SK-N-SH (cell line): Measurements from ENCODE around the gene BDNF. TPM values are rescaled to one million over a fixed set of nuclear protein-coding genes. Genes with fewer than 3 reads are reported as not detected.

Experiments
- CTCF ChIA-PET: fragments of 300-600, 350-600 bp; formaldehyde crosslinking; extraction: SDS; loops from one replicate; lab custom pipeline; 2021; lab: Yijun Ruan, JAX
- POLR2A ChIA-PET: fragments of 350-600 bp; sonication (Branson Sonifier 250); formaldehyde crosslinking; extraction: SDS; loops from one replicate; lab custom pipeline; 2020; ENCODE audit warnings: antibody characterized with exemption, inconsistent platforms; lab: Yijun Ruan, JAX
- DNase-seq: peaks from one replicate; pipeline ENCODE4 v3.0.0; 2012
- H2AFZ ChIP-seq: fragments of 200-600 bp; sonication (generic); 2 replicates; pipeline ENCODE4 v1.8.1; 2016; ENCODE audit warnings: antibody characterized with exemption, mild to moderate bottlenecking, low read depth
- H3F3A ChIP-seq: fragments of 200-600 bp; sonication (generic); replicated peaks from 2 replicates; pipeline ENCODE3; 2016; ENCODE audit warnings: antibody characterized with exemption, mild to moderate bottlenecking; ENCODE audit not compliant: insufficient read depth
- H3K27ac ChIP-seq, 2 experiments: fragments of 200-500 bp in 1 of 2; fragments of 200-600 bp in 1 of 2; sonication (Bioruptor generic) in 1 of 2; sonication (generic), shearing (Covaris generic) in 1 of 2; 2 replicates each; pipeline versions ENCODE4 v1.5.1 to v1.6.1; 2014 to 2016; ENCODE audit warnings: low read depth in 2 of 2, inconsistent platforms in 1 of 2, low read length in 1 of 2, mild to moderate bottlenecking in 1 of 2, mixed read lengths in 1 of 2
- H3K27me3 ChIP-seq: fragments of 200-600 bp; sonication (generic), shearing (Covaris generic); 2 replicates; pipeline ENCODE4 v1.6.1; 2016; ENCODE audit warnings: mixed run types; ENCODE audit not compliant: insufficient read depth
- H3K36me3 ChIP-seq, 2 experiments: fragments of 200-500 bp in 1 of 2; fragments of 200-600 bp in 1 of 2; sonication (Bioruptor generic) in 1 of 2; sonication (generic) in 1 of 2; replicated peaks in 1 of 2; 2 replicates each; pipeline versions ENCODE3 to v1.5.1; 2014 to 2016; ENCODE audit warnings: low read length in 1 of 2, mild to moderate bottlenecking in 1 of 2; ENCODE audit not compliant: insufficient read depth in 2 of 2, control insufficient read depth in 1 of 2
- H3K4me1 ChIP-seq, 2 experiments: fragments of 200-500 bp in 1 of 2; fragments of 200-600 bp in 1 of 2; sonication (Bioruptor generic) in 1 of 2; sonication (generic), shearing (Covaris generic) in 1 of 2; 2 replicates each; pipeline versions ENCODE4 v1.5.1 to v1.6.1; 2014 to 2016; ENCODE audit warnings: low read depth in 1 of 2, low read length in 1 of 2, mixed run types in 1 of 2; ENCODE audit not compliant: insufficient read depth in 2 of 2, control insufficient read depth in 1 of 2
- H3K4me2 ChIP-seq: fragments of 200-600 bp; sonication (generic), shearing (Covaris generic); 2 replicates; pipeline ENCODE4 v1.6.1; 2017; ENCODE audit warnings: mixed run types
- H3K4me3 ChIP-seq, 2 experiments: fragments of 200-500 bp in 1 of 2; fragments of 200-600 bp in 1 of 2; sonication (Bioruptor generic) in 1 of 2; sonication (generic), shearing (Covaris generic) in 1 of 2; 2 replicates each; pipeline versions ENCODE4 v1.5.1 to v1.8.1; 2014 to 2016; ENCODE audit warnings: low read depth in 2 of 2, inconsistent platforms in 1 of 2, low read length in 1 of 2, mild to moderate bottlenecking in 1 of 2, mixed read lengths in 1 of 2, moderate library complexity in 1 of 2
- H3K79me2 ChIP-seq: fragments of 200-600 bp; sonication (generic); 2 replicates; pipeline ENCODE4 v1.8.1; 2017; ENCODE audit warnings: mild to moderate bottlenecking; ENCODE audit not compliant: insufficient read depth
- H3K9ac ChIP-seq: fragments of 200-600 bp; sonication (generic); 2 replicates; pipeline ENCODE4 v1.6.1; 2017; ENCODE audit warnings: mixed run types
- H3K9me2 ChIP-seq: fragments of 200-600 bp; sonication (generic); 2 replicates; pipeline ENCODE4 v1.6.1; 2017; ENCODE audit warnings: mixed run types
- H3K9me3 ChIP-seq: fragments of 200-600 bp; sonication (generic); 2 replicates; pipeline ENCODE4 v1.6.1; 2017; ENCODE audit warnings: mixed run types, mild to moderate bottlenecking, moderate library complexity
- H4K20me1 ChIP-seq: fragments of 200-600 bp; sonication (generic); 2 replicates; pipeline ENCODE4 v1.6.1; 2017; ENCODE audit warnings: mild to moderate bottlenecking, mixed run types; ENCODE audit not compliant: insufficient read depth
- ELF1 ChIP-seq: IDR thresholded peaks from 2 replicates; pipeline ENCODE4 v1.4.0; 2012
- EP300 ChIP-seq, 2 experiments: IDR thresholded peaks; 2 replicates each; pipeline versions ENCODE4 v1.4.0 to v1.6.1; 2012; ENCODE audit warnings: borderline replicate concordance in 1 of 2, low read depth in 1 of 2, low read length in 1 of 2
- FOSL2 ChIP-seq: IDR thresholded peaks from 2 replicates; pipeline ENCODE4 v1.4.0; 2012; ENCODE audit warnings: low read depth, mild to moderate bottlenecking, moderate library complexity, borderline replicate concordance
- FOXJ3 ChIP-seq: sonication (generic); formaldehyde crosslinking; IDR thresholded peaks from 2 replicates; pipeline ENCODE4 v1.5.1; 2020; ENCODE audit warnings: mild to moderate bottlenecking, missing genetic modification reagents
- JUND ChIP-seq: IDR thresholded peaks from 2 replicates; pipeline ENCODE4 v1.4.0; 2012
- MAX ChIP-seq: IDR thresholded peaks from 2 replicates; pipeline ENCODE4 v1.4.0; 2012; ENCODE audit warnings: low read depth
- MEF2A ChIP-seq: IDR thresholded peaks from 2 replicates; pipeline ENCODE4 v1.4.0; 2012; ENCODE audit warnings: low read depth, borderline replicate concordance
- PBX3 ChIP-seq: IDR thresholded peaks from 2 replicates; pipeline ENCODE4; 2012
- RAD21 ChIP-seq: IDR thresholded peaks from 2 replicates; pipeline ENCODE4 v1.6.1; 2012; ENCODE audit warnings: mild to moderate bottlenecking, low read length
- RCOR1 ChIP-seq: fragments of 150-350 bp; IDR thresholded peaks from 2 replicates; pipeline ENCODE4 v1.6.1; 2017; ENCODE audit warnings: antibody characterized with exemption, low read length
- RFX5 ChIP-seq: IDR thresholded peaks from 2 replicates; pipeline ENCODE4 v1.6.1; 2012; ENCODE audit warnings: mild to moderate bottlenecking, improper control_type of control experiment, low read length
- SIN3A ChIP-seq: IDR thresholded peaks from 2 replicates; pipeline ENCODE4 v1.6.1; 2012; ENCODE audit warnings: low read depth, mild to moderate bottlenecking, low read length, moderate library complexity, borderline replicate concordance
- SMC3 ChIP-seq: IDR thresholded peaks from 2 replicates; pipeline ENCODE4 v1.6.1; 2012; ENCODE audit warnings: low read depth, low read length, improper control_type of control experiment
- TAF1 ChIP-seq: IDR thresholded peaks from 2 replicates; pipeline ENCODE4 v1.6.1; 2012; ENCODE audit warnings: low read depth, mild to moderate bottlenecking, low read length, moderate library complexity, borderline replicate concordance
- TEAD4 ChIP-seq: IDR thresholded peaks from 2 replicates; pipeline ENCODE4 v1.4.0; 2012; ENCODE audit warnings: mild to moderate bottlenecking, borderline replicate concordance; ENCODE audit not compliant: insufficient read depth
- USF2 ChIP-seq: fragments of 150-350 bp; IDR thresholded peaks from 2 replicates; pipeline ENCODE4 v1.6.1; 2017; ENCODE audit warnings: antibody characterized with exemption, low read length, low read depth, borderline replicate concordance
- YY1 ChIP-seq: IDR thresholded peaks from 2 replicates; pipeline ENCODE4 v1.4.0; 2012; ENCODE audit warnings: low read depth, mild to moderate bottlenecking
- WGBS: methylation state at CpG from one replicate; pipeline ENCODE4 v1.1.6; 2017; ENCODE audit warnings: low lambda C conversion rate; 5-methylcytosine and 5-hydroxymethylcytosine counted together
- polyA plus RNA-seq, 3 experiments: library from polyadenylated mRNA; depleted of rRNA; stranded (reverse); fragments of >200 nt; gene quantifications; 2 replicates each; pipeline ENCODE4 v1.2.3, GENCODE V29; 2012
- TF ChIP-seq, protein P1 (sequence below): IDR thresholded peaks from 2 replicates; pipeline ENCODE4 v1.4.0; 2012; ENCODE audit warnings: low read depth, borderline replicate concordance
- TF ChIP-seq, protein P2 (sequence below): fragments of 150-350 bp; IDR thresholded peaks from 2 replicates; pipeline ENCODE4 v1.6.1; 2016; ENCODE audit warnings: mild to moderate bottlenecking, low read depth, low read length
- TF ChIP-seq, protein P3 (sequence below): IDR thresholded peaks from 2 replicates; pipeline ENCODE4 v1.4.0; 2012; ENCODE audit warnings: low read depth, borderline replicate concordance

BDNF gene
- polyA plus RNA-seq, 1 of the 3 experiments (the other 2 are of a cell fraction) = 21.3 TPM

GRCh38 chr11:27701355-27702105, 1.3 kb upstream of the BDNF start (continued):
- TF ChIP-seq MEF2A (no peak), USF2 (no peak), PBX3 (0 out of 2 replicates have a peak, but pooled peaks have one; percentile 10), SIN3A (no peak)
- TF ChIP-seq, protein P1, sequence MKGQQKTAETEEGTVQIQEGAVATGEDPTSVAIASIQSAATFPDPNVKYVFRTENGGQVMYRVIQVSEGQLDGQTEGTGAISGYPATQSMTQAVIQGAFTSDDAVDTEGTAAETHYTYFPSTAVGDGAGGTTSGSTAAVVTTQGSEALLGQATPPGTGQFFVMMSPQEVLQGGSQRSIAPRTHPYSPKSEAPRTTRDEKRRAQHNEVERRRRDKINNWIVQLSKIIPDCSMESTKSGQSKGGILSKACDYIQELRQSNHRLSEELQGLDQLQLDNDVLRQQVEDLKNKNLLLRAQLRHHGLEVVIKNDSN = no peak
- TF ChIP-seq, protein P2, sequence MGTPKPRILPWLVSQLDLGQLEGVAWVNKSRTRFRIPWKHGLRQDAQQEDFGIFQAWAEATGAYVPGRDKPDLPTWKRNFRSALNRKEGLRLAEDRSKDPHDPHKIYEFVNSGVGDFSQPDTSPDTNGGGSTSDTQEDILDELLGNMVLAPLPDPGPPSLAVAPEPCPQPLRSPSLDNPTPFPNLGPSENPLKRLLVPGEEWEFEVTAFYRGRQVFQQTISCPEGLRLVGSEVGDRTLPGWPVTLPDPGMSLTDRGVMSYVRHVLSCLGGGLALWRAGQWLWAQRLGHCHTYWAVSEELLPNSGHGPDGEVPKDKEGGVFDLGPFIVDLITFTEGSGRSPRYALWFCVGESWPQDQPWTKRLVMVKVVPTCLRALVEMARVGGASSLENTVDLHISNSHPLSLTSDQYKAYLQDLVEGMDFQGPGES = no peak

GRCh38 chr11:27699926-27700350, 317 bp downstream of the BDNF start:
- Histone ChIP-seq H3K27me3 (no peaks in the 10 kb centered on the region), H3K79me2 (peaks cover 55% of the 10 kb centered on the region)
- no peak for DNase-seq

More at GRCh38 chr11:27699926-27700350, 317 bp downstream of the BDNF start:
- Histone ChIP-seq H3K9me2 (no peaks in the 10 kb centered on the region), H3K36me3 (no peaks in the 10 kb centered on the region), H3K9me3 (no peaks in the 10 kb centered on the region), H3K9ac (peak overlapping the region; percentile 89), H2AFZ (no peak overlapping the region), H3F3A (peaks cover 7% of the 10 kb centered on the region), H3K4me3 (peak overlapping the region; percentile 84 to 92), H4K20me1 (peaks cover 34% of the 10 kb centered on the region), H3K4me2 (peak overlapping the region; percentile 92), H3K27ac (peak overlapping the region; percentile 16 to 73; a peak in 2 of 4 replicates), H3K4me1 (peaks cover 6 to 21% of the 10 kb centered on the region in 2 experiments; a peak in 2 of 4 replicates)
- ChIA-PET CTCF (interaction anchor here (0.8 to 9.2 kb wide), 30 partner anchors 9 to 1630 kb away, joined by 3 to 243 read pairs (median 4); partner anchors contain the start of genes KIF18A and LIN7C), POLR2A (no interaction called here)
- WGBS = 2% methylated on average over 11 of the region's 28 CpGs
- TF ChIP-seq, protein P1 = no peak
- TF ChIP-seq RAD21 (no peak), YY1 (no peak), EP300 (IDR thresholded peaks at IDR 0.05; ENCODE audit: borderline replicate concordance in 1 of 2, low read depth in 1 of 2, low read length in 1 of 2) (no peak), FOSL2 (no peak), SIN3A (no peak), JUND (no peak), RCOR1 (no peak), RFX5 (no peak), FOXJ3 (CRISPR knock-in tag) (no peak), SMC3 (no peak), TEAD4 (no peak), ELF1 (no peak), MAX (no peak), TAF1 (no peak)
- TF ChIP-seq, protein P3, sequence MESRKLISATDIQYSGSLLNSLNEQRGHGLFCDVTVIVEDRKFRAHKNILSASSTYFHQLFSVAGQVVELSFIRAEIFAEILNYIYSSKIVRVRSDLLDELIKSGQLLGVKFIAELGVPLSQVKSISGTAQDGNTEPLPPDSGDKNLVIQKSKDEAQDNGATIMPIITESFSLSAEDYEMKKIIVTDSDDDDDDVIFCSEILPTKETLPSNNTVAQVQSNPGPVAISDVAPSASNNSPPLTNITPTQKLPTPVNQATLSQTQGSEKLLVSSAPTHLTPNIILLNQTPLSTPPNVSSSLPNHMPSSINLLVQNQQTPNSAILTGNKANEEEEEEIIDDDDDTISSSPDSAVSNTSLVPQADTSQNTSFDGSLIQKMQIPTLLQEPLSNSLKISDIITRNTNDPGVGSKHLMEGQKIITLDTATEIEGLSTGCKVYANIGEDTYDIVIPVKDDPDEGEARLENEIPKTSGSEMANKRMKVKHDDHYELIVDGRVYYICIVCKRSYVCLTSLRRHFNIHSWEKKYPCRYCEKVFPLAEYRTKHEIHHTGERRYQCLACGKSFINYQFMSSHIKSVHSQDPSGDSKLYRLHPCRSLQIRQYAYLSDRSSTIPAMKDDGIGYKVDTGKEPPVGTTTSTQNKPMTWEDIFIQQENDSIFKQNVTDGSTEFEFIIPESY = no peak
- TF ChIP-seq, protein P2 = no peak
